ENCODE results near the gene ARHGAP45. TPM values are rescaled to one million over a fixed set of nuclear protein-coding genes. Genes with fewer than 3 reads are reported as not detected.

Gene ARHGAP45
- total RNA-seq, 1 donor from 2014 or later = 201 TPM

DNA sequence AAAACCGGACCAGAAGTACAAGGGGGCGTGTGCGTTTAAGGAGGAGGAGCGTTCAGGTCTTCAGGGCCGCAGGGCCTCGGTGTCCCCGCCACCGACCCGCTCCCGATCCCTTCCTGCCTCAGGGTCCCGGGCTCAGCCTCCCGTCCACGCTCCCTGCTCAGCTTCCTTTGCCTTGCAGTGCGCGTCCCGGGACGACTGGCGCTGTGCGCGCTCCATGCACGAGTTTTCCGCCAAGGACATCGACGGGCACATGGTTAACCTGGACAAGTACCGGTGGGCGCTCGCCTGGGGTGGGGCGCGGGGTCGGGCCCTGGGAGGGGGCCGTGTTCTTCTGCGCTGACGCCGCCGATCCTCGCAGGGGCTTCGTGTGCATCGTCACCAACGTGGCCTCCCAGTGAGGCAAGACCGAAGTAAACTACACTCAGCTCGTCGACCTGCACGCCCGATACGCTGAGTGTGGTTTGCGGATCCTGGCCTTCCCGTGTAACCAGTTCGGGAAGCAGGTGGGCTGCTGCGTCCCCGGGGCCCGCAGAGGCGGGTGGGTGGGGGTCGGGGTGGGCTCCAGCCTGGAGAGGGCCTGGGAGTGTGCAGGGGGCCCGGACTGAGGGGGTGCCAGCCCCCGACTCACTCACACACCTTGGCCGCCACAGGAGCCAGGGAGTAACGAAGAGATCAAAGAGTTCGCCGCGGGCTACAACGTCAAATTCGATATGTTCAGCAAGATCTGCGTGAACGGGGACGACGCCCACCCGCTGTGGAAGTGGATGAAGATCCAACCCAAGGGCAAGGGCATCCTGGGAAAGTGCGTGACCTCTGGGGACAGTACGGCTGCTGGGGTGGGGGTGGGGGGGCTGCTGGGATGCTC is 38.3 kb downstream of the ARHGAP45 start:
- Mint-ChIP-seq H3K9me3 (no peaks in the 10 kb centered on the region), H3K4me3 (peak overlapping the region; percentile 80), H3K4me1 (ENCODE audit: low read depth) (peaks cover 17% of the 10 kb centered on the region), H3K27me3 (ENCODE audit: insufficient read depth) (no peaks in the 10 kb centered on the region), H3K36me3 (ENCODE audit: low read depth) (peaks cover 7% of the 10 kb centered on the region), H3K27ac (peak overlapping the region; percentile 55)
- intact Hi-C loops (cut with micrococcal nuclease) = no loop called here
- no peak for DNase-seq (ENCODE audit: low spot score)

DNA sequence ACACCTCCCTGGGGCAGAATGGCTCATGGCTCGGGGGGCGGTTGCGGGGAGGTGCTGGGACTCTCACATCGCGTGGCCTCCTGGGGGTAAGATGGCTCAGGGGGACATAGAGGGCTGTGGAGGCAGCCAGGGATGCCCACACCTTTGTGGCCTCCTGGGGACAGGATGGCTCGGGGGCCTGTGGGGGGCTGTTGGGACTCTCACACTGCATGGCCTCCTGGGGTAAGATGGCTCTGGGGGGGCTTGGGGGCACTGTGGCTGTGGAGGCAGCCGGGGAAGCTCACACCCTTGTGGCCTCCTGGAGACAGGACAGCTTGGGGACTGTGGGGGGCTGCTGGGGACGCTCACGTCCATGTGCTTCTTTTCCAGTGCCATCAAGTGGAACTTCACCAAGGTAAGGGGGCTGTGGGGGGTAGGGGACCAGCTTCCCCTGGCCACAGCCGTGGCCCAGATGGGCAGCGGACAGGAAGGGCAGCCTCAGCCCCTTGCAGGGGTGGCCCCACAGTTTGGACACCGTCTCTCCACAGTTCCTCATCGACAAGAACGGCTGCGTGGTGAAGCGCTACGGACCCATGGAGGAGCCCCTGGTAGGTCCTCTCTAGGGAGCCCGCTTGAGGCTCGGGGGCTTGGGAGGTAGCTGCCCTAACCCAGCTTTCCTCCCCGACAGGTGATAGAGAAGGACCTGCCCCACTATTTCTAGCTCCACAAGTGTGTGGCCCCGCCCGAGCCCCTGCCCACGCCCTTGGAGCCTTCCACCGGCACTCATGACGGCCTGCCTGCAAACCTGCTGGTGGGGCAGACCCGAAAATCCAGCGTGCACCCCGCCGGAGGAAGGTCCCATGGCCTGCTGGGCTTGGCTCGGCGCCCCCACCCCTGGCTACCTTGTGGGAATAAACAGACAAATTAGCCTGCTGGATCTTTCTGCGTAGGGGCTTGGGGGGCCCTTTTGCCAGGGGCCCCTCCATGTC is 39.2 kb downstream of the ARHGAP45 start:
- no peaks in the 10 kb centered on the region for H3K9me3 Mint-ChIP-seq
- intact Hi-C loops (cut with micrococcal nuclease) = no loop called here
- DNase-seq (ENCODE audit: low spot score) = no peak
- peaks cover 9% of the 10 kb centered on the region for H3K36me3 Mint-ChIP-seq (ENCODE audit: low read depth)
- H3K27me3 Mint-ChIP-seq (ENCODE audit: insufficient read depth) = no peaks in the 10 kb centered on the region
- H3K27ac Mint-ChIP-seq = peak overlapping the region; percentile 55
- peak overlapping the region; percentile 57 for H3K4me3 Mint-ChIP-seq
- peaks cover 16% of the 10 kb centered on the region for H3K4me1 Mint-ChIP-seq (ENCODE audit: low read depth)

DNA sequence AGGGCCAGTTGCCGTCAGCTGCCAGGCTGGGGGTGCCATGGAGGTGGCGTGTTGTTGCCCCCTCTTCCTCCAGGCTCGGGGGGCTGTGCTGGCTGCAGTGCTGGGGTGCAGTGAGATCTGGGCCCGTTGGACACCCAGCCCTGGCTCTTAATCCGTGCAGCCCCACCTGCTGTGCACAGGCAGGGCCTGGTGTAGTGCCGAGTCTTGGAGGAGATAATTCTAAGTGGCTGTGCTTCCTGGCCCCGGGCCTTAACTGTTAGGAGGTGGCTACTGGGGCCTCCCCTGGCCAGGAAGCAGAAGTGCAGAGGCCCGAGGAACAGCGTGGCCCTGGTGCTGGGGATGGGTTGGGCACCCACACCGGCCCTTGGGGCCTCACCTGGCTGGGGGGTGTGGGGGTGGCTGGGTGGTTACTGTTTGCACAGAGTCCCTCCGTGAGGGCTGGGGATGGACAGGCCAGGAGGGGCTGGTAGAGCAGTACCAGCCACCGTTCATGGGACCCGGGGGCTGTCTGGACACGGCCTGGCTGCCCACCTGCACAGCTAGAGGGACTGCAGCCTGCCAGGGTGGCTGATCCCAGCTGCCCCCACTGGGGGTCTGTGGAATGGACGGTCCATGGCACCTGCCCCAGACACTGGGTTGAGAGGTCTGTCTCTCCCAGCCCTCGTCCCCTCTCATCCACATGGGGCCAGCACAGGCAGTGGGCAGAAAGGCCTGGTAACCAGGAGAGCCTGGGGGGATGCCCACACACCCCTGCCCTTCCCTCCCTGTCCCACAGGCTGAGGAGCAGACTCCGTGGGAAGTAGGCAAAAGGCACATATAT is 40.1 kb downstream of the ARHGAP45 start:
- Mint-ChIP-seq H3K4me3 (peak overlapping the region; percentile 42), H3K4me1 (ENCODE audit: low read depth) (peaks cover 7% of the 10 kb centered on the region)

DNA sequence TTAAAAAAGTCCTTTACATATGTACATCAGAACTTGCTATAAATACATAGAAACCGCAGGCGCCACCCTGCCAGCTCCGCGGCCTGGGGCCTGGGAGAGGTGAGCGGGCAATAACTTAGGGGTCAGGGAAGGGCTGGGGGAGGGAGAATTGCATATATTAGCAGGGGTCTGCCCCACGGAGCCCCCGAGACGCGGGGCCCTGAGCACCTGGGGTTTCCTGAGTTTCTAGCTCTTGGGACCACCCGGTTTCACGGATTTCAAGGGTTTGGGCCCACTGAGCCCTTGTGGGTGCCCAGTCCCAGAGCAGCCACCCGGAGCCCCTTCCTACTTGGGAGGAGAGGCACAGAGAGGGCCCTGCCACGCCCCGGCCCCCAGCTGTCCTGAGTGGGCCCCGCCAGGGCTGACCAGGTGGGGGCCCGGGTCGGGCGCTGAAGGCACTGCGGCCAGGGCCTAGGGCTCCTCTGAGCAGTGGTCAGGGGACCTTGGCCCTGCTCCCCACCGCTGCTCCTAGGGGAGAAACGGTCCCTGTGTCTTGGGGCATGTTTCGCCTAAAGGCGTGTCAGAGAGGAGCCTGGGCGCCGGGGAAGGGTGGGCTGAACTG is 40.8 kb downstream of the ARHGAP45 start:
- H3K4me3 Mint-ChIP-seq = no peak overlapping the region
- no peaks in the 10 kb centered on the region for H3K27me3 Mint-ChIP-seq (ENCODE audit: insufficient read depth)
- intact Hi-C loops (cut with micrococcal nuclease) = no loop called here
- no peak overlapping the region for H3K27ac Mint-ChIP-seq
- DNase-seq (ENCODE audit: low spot score) = no peak
- no peaks in the 10 kb centered on the region for H3K9me3 Mint-ChIP-seq
- H3K4me1 Mint-ChIP-seq (ENCODE audit: low read depth) = peaks cover 2% of the 10 kb centered on the region
- H3K36me3 Mint-ChIP-seq (ENCODE audit: low read depth) = peaks cover 9% of the 10 kb centered on the region

More for the DNA sequence above, 40.1 kb downstream of the ARHGAP45 start:
- intact Hi-C loops (cut with micrococcal nuclease) = no loop called here
- peak overlapping the region; percentile 55 for H3K27ac Mint-ChIP-seq
- H3K27me3 Mint-ChIP-seq (ENCODE audit: insufficient read depth) = no peaks in the 10 kb centered on the region
- peaks cover 9% of the 10 kb centered on the region for H3K36me3 Mint-ChIP-seq (ENCODE audit: low read depth)
- DNase-seq (ENCODE audit: low spot score) = no peak
- no peaks in the 10 kb centered on the region for H3K9me3 Mint-ChIP-seq

DNA sequence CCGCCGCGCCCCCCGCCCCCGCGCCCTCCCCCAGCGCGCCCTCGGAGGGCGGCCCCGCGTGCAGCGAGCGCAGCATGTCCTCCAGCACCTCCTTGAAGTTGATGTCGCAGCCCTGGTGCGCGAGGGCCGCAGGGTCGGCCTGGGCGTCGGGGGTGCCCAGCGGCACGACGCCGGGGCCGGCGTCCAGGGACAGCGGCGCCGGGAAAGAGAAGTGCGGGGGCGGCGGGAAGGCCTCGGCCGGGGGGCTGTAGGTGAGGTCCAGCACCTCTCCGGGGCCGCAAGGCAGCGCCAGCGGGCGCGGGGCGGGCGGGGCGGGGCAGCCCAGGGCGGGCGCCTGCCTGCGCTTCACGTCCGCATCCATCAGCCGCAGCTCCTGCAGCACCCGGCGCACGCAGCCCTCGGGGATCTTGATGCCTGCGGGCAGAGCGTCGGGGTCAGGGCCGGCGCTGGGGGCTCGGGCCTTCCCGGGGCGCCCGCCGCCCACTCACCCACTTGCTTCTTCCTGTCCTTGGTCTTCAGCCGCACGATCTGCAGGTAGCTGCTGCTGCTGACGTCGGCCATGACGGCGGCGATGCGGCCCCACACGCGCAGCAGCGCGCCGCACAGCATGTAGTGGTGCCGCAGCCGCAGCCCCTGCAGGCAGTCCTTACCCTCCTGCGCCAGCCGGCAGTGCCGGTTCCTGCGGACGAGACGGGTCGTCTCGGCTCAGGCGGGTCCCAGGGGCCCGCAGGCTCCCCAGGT is 41.5 kb downstream of the ARHGAP45 start:
- H3K4me1 Mint-ChIP-seq (ENCODE audit: low read depth) = no peaks in the 10 kb centered on the region
- no peak for DNase-seq (ENCODE audit: low spot score)
- no peaks in the 10 kb centered on the region for H3K27me3 Mint-ChIP-seq (ENCODE audit: insufficient read depth)
- intact Hi-C loops (cut with micrococcal nuclease) = no loop called here
- H3K4me3 Mint-ChIP-seq = no peak overlapping the region
- no peaks in the 10 kb centered on the region for H3K9me3 Mint-ChIP-seq
- H3K36me3 Mint-ChIP-seq (ENCODE audit: low read depth) = peaks cover 9% of the 10 kb centered on the region
- no peak overlapping the region for H3K27ac Mint-ChIP-seq

DNA sequence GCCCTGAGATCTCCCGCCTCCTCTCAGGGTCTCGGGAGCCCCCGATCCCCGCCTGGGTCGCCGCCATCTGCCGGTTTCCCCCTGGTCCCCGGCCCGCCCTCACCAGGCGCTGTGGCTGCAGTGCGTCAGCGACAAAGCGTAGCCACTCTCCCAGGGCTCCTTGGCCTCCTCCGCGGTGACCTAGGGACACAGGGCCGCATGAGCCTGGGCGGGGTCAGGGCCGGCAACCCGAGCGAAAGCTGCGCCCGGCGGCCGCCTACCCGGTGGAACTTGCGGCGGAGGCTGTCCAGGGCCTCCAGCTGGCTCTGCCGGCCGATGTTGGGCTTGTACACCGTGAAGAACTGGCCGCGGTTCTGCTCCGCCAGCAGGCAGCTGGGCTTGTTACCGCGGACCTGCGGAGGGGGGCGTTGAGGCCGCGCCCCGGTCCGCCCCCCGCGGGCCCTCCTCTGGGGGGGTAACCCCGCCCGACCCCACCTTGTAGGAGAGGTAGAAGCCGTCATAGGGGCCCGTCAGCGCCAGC is 42.1 kb downstream of the ARHGAP45 start:
- no peak overlapping the region for H3K4me3 Mint-ChIP-seq
- H3K36me3 Mint-ChIP-seq (ENCODE audit: low read depth) = peaks cover 9% of the 10 kb centered on the region
- H3K27me3 Mint-ChIP-seq (ENCODE audit: insufficient read depth) = no peaks in the 10 kb centered on the region
- H3K27ac Mint-ChIP-seq = no peak overlapping the region
- DNase-seq (ENCODE audit: low spot score) = no peak
- intact Hi-C loops (cut with micrococcal nuclease) = no loop called here
- no peaks in the 10 kb centered on the region for H3K9me3 Mint-ChIP-seq
- H3K4me1 Mint-ChIP-seq (ENCODE audit: low read depth) = no peaks in the 10 kb centered on the region

DNA sequence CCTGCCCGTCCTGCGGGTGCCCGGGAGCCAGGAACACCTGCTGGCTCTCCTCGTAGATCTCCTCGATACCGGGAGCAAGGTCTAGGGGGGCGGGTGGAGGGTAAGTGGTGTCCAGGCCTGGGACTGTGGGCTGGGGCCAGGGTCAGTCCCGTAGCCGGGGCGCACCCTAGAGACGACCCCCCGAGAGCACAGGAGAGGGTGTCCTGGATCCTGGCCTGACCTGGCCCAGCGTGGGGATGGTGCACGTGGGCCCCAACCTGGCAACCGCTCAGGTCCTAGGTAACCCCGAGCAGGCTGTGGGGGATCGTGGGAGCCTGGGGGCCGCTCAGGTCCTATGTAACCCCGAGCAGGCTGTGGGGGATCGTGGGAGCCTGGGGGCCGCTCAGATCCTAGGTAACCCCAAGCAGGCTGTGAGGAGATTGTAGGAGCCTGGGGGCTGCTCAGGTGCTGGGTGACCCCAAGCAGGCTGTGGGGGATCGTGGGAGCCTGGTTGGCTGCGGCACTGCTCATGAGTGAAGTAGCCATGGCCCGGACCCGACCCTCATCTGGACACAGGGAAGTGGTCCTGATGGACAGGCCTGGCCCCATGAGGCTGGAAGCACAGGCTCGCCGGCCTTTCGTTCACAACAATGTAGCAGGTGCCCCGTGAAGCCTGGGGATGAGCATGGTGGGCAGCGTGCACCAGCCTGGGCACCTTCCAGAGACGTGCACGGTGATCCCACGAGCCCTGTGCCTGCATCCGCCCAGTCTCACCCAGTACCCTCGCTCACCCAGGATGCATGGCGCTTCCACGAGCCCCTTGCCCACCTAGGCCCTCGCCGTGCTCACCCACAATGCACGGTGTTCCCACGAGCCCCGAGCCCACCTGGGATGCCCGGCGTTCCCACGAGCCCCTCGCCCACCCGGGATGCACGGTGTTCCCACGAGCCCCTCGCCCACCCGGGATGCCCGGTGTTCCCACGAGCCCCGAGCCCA is 43.0 kb downstream of the ARHGAP45 start:
- Mint-ChIP-seq H3K27me3 (ENCODE audit: insufficient read depth) (no peaks in the 10 kb centered on the region), H3K4me1 (ENCODE audit: low read depth) (no peaks in the 10 kb centered on the region), H3K9me3 (no peaks in the 10 kb centered on the region), H3K4me3 (no peak overlapping the region), H3K36me3 (ENCODE audit: low read depth) (peaks cover 9% of the 10 kb centered on the region), H3K27ac (no peak overlapping the region)
- DNase-seq (ENCODE audit: low spot score) = no peak
- intact Hi-C loops (cut with micrococcal nuclease) = no loop called here

DNA sequence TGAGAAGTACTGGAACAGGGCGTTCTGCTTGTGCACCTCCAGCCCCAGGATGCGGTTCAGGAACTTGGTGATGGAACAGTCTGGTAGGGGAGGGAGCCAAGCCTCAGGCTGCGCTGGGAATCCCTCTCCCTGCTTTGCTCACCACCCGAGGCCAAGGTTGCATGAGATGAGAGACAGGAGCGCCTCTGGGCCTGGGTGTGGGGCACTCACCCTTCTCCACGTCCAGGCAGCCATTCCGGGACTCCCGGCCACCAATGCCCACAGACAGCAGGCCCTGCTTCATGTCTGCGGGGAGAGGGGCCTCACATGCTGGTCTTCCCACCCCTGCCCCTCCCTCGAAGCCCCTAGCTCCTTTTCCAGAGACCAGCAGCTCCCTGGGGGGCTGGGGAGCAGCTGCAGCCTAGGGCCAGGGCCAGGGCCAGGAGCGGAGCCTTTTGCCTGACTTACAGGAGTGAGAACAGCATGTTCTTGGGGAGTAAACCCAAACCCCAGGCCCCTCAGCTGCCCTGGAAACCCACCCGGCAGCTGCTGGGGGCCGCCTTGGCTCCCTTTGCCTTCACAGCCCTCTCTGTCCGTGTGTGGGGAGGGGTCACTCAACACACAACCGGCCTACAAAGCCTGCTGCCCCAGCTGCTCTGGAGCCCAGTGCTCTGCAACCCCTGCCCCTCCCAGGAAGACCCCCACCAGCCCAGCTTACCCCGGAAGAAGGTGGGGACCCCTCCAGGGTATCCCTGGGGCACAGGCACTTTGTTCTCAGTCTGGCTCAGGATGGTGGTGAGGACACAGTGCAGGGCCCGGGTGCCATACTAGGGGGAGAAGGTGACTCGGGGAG is 44.1 kb downstream of the ARHGAP45 start:
- Mint-ChIP-seq H3K4me1 (ENCODE audit: low read depth) (no peaks in the 10 kb centered on the region), H3K36me3 (ENCODE audit: low read depth) (peaks cover 9% of the 10 kb centered on the region), H3K27me3 (ENCODE audit: insufficient read depth) (no peaks in the 10 kb centered on the region), H3K9me3 (no peaks in the 10 kb centered on the region), H3K27ac (no peak overlapping the region), H3K4me3 (no peak overlapping the region)
- no peak for DNase-seq (ENCODE audit: low spot score)
- intact Hi-C loops (cut with micrococcal nuclease) = no loop called here

DNA sequence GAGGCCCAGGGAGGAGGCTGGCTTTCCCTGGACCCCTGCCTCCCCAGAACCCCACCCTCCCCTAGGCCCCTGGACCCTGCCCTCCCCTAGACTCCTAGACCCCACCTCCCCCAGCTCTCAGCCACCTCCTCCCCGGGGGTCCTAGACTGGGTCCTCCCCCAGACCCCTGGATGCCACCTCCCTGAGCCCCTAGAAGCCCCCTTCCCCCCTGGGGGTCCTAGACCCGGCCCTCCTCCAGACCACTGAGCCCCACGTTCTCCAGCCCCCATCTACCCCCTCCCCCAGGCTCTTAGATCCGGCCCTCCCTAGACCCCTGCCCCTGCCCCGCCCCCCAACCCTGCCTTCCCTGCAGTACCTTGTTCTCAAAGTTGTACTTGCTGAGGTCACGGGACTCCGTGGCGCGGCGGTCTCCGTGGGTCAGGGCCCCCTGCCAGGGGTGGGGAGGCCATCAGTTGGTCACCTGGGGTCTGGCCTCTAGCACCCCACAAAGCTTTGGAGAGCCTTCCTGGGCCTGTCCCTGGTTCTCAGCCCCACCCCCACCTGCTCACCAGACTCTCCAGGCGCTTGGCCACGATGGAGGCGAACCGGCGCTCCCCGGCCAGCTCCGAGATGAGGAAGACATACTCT is 44.8 kb downstream of the ARHGAP45 start:
- Mint-ChIP-seq H3K27me3 (ENCODE audit: insufficient read depth) (no peaks in the 10 kb centered on the region), H3K27ac (no peak overlapping the region), H3K9me3 (no peaks in the 10 kb centered on the region), H3K4me1 (ENCODE audit: low read depth) (no peaks in the 10 kb centered on the region), H3K36me3 (ENCODE audit: low read depth) (peaks cover 6% of the 10 kb centered on the region), H3K4me3 (no peak overlapping the region)
- DNase-seq (ENCODE audit: low spot score) = no peak
- intact Hi-C loops (cut with micrococcal nuclease) = no loop called here

All from activated T-helper 1 cell treated with anti-CD3 and anti-CD28 coated beads, Interleukin-12 subunit alpha, Interleukin-12 subunit beta, Interleukin-2, Interleukin-4 antibody, amounts not matched to agents 30 ng/mL and 10 ng/mL and 1 ng/mL, durations not matched to agents 14 hours and 24 hours and 36 hours (primary cell).